Measurements from ENCODE around the gene KCNJ2.

KCNJ2 gene

GRCh38 chr17:70187383-70187782 is 18.1 kb downstream of the KCNJ2 start:
- TF ChIP-seq, protein P1, sequence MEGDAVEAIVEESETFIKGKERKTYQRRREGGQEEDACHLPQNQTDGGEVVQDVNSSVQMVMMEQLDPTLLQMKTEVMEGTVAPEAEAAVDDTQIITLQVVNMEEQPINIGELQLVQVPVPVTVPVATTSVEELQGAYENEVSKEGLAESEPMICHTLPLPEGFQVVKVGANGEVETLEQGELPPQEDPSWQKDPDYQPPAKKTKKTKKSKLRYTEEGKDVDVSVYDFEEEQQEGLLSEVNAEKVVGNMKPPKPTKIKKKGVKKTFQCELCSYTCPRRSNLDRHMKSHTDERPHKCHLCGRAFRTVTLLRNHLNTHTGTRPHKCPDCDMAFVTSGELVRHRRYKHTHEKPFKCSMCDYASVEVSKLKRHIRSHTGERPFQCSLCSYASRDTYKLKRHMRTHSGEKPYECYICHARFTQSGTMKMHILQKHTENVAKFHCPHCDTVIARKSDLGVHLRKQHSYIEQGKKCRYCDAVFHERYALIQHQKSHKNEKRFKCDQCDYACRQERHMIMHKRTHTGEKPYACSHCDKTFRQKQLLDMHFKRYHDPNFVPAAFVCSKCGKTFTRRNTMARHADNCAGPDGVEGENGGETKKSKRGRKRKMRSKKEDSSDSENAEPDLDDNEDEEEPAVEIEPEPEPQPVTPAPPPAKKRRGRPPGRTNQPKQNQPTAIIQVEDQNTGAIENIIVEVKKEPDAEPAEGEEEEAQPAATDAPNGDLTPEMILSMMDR (conservative IDR thresholded peaks at IDR 0.05; ENCODE audit: control insufficient read depth, insufficient read depth, low read depth, low read length): no peak
- DNase-seq (ENCODE audit: low read depth): peak; percentile 81

DNA sequence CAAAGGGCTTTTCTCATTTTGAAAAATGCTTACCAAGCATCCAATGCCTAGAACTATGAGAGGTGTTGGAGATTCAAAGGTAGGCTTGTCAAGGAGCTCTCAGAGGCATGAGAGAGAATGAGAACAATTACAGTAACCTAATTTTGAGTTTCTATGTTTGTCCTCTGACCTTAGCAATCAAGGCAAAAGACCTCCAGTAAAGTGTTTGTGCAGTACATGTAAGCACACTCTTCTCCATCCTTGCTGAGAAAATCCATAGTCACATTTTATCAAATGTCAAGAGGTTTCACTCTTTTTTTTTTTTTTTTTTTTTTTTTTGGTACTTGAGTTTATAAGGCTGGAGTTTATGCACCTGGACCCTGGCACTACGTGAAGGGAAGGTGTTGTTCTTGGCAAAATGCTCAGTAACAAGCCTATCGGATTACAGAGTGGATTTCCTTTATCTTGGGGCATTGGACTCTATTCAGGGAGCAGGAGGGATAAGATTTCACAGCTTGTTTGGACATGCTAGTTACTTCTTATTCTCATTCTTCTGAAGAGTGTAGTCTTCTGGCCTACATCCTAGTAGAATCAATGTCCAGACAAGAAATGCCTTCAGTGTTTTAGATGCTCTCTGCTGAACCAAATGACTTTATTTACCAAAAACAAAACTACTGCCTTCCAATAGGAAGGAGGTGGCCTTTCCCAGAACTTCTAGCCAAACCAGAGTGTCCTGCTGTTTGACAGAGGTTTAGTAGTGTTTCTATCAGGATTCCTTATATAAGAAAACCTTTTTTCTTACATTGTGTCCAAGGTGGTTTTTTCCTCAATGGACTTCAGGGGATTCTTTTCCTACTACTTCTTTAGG is 21.9 kb downstream of the KCNJ2 start:
- no peak for DNase-seq (ENCODE audit: low read depth)
- H3K4me3 ChIP-seq (ENCODE audit: control insufficient read depth, low read depth, low read length): no peak overlapping the region
- TF ChIP-seq, protein P1 (conservative IDR thresholded peaks at IDR 0.05; ENCODE audit: control insufficient read depth, insufficient read depth, low read depth, low read length): no peak

More at GRCh38 chr17:70187383-70187782, 18.1 kb downstream of the KCNJ2 start:
- no peak overlapping the region for H3K4me3 ChIP-seq (ENCODE audit: control insufficient read depth, low read depth, low read length)

GRCh38 chr17:70195091-70195490 is 25.8 kb downstream of the KCNJ2 start:
- TF ChIP-seq, protein P1 (conservative IDR thresholded peaks at IDR 0.05; ENCODE audit: control insufficient read depth, insufficient read depth, low read depth, low read length): no peak
- no peak overlapping the region for H3K4me3 ChIP-seq (ENCODE audit: control insufficient read depth, low read depth, low read length)

DNA sequence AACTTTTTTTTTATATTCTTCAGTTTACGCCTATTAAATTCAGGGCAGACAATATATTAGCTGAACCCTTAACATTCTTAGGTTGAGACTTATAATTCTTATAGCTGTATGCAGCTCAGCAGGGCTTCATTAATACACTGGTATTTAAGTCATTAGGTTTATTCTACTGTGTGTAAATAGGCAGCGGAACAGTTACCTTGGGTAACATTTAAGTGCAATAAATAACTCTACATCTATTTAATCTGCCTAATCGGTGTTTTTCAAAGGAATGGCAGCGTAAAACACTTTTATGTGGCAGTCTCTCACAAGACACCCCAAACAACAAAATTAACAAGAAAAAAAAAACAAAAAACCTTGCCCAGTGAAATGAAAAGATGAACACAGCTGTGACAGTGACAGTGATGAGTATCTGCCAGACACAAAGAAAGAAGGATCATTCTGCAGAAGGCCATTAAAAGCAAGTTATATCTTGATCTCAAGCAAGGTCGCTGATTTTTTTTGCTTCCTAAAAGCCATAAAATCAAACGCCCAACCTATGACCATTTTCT is 32.6 kb downstream of the KCNJ2 start:
- TF ChIP-seq, protein P1 (conservative IDR thresholded peaks at IDR 0.05; ENCODE audit: control insufficient read depth, insufficient read depth, low read depth, low read length): no peak
- H3K4me3 ChIP-seq (ENCODE audit: control insufficient read depth, low read depth, low read length): no peak overlapping the region
- no peak for DNase-seq (ENCODE audit: low read depth)

More at GRCh38 chr17:70195091-70195490, 25.8 kb downstream of the KCNJ2 start:
- no peak for DNase-seq (ENCODE audit: low read depth)

GRCh38 chr17:70202840-70203239 is 33.5 kb downstream of the KCNJ2 start:
- no peak for DNase-seq (ENCODE audit: low read depth)
- H3K4me3 ChIP-seq (ENCODE audit: control insufficient read depth, low read depth, low read length): no peak overlapping the region
- TF ChIP-seq, protein P1 (conservative IDR thresholded peaks at IDR 0.05; ENCODE audit: control insufficient read depth, insufficient read depth, low read depth, low read length): no peak

DNA sequence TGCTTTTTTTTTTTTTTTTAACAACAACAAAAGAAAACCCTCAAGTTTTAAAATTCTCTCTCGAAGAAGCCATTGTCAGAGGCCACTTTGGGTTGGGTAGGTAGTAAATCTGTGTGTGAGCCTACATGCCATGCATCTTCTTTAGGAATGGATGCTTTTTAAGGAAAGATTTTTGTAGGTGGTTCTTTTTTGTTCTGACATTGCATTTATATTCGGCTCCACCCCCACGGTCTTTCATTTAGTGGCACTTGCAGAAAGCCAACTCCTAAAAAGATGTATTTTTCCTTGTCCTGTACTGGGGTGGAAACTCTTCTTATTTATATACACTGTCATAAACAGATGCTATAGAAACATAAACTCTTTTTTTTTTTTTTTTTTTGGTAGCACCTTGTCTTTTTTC is 35.1 kb downstream of the KCNJ2 start:
- TF ChIP-seq, protein P1 (conservative IDR thresholded peaks at IDR 0.05; ENCODE audit: control insufficient read depth, insufficient read depth, low read depth, low read length): no peak
- DNase-seq (ENCODE audit: low read depth): no peak
- no peak overlapping the region for H3K4me3 ChIP-seq (ENCODE audit: control insufficient read depth, low read depth, low read length)
